ENCODE results near the gene NAA35. TPM values are rescaled to one million over a fixed set of nuclear protein-coding genes. Genes with fewer than 3 reads are reported as not detected.

The NAA35 gene
- 23.8 and 28.0 TPM in 2 replicates for total RNA-seq

GRCh38 chr9:85940832-85941621, at the start of gene NAA35:
Gene NAA35, plus strand, starts transcription at chr9:85941146. Its CDS starts 1,014 bp downstream, at chr9:85942160.

Other genes with a start within 250 kb of the NAA35 start
- 19.6 and 24.3 TPM in 2 replicates for gene AGTPBP1, start 199.2 kb upstream of the NAA35 start, total RNA-seq
- 49.9 and 56.5 TPM in 2 replicates for gene GOLM1, start 158.4 kb downstream of the NAA35 start, total RNA-seq

Measured in vein endothelial cell (primary cell).